HEK293 (cell line): ENCODE data around the gene ICOS.

Experiments
- ZNF23 ChIP-seq: fragments of 450-650 bp; formaldehyde crosslinking; IDR thresholded peaks from 2 replicates; pipeline ENCODE4 v1.5.1; 2016; ENCODE audit warnings: missing biosample characterization, missing genetic modification characterization, borderline replicate concordance
- ZNF274 ChIP-seq, 2 experiments: fragments of 200-500 bp in 1 of 2; fragments of 450-650 bp in 1 of 2; sonication (Bioruptor generic) in 1 of 2; formaldehyde crosslinking in 1 of 2; IDR thresholded peaks; 2 replicates each; pipeline versions ENCODE4 v1.5.1 to v1.6.1; 2014 to 2016; ENCODE audit warnings: borderline replicate concordance in 1 of 2, inconsistent platforms in 1 of 2, low read length in 1 of 2, missing biosample characterization in 1 of 2, missing genetic modification characterization in 1 of 2
- ZNF610 ChIP-seq: fragments of 450-650 bp; formaldehyde crosslinking; IDR thresholded peaks from 2 replicates; pipeline ENCODE4 v1.5.1; 2016; ENCODE audit warnings: missing biosample characterization, missing genetic modification characterization, borderline replicate concordance
- ZNF707 ChIP-seq: fragments of 450-650 bp; formaldehyde crosslinking; IDR thresholded peaks from 2 replicates; pipeline ENCODE4 v1.5.1; 2016; ENCODE audit warnings: missing biosample characterization, missing genetic modification characterization
- TF ChIP-seq, protein P1 (sequence below): fragments of 450-650 bp; formaldehyde crosslinking; IDR thresholded peaks from 2 replicates; pipeline ENCODE4 v1.5.1; 2016; ENCODE audit warnings: missing biosample characterization, missing genetic modification characterization
- TF ChIP-seq, protein P2 (sequence below): fragments of 450-650 bp; formaldehyde crosslinking; IDR thresholded peaks from 2 replicates; pipeline ENCODE4 v1.5.1; 2016; ENCODE audit warnings: missing biosample characterization, missing genetic modification characterization
- TF ChIP-seq, protein P3 (sequence below): fragments of 450-650 bp; formaldehyde crosslinking; IDR thresholded peaks from 2 replicates; pipeline ENCODE4 v1.5.1; 2016; ENCODE audit warnings: missing biosample characterization, missing genetic modification characterization

DNA sequence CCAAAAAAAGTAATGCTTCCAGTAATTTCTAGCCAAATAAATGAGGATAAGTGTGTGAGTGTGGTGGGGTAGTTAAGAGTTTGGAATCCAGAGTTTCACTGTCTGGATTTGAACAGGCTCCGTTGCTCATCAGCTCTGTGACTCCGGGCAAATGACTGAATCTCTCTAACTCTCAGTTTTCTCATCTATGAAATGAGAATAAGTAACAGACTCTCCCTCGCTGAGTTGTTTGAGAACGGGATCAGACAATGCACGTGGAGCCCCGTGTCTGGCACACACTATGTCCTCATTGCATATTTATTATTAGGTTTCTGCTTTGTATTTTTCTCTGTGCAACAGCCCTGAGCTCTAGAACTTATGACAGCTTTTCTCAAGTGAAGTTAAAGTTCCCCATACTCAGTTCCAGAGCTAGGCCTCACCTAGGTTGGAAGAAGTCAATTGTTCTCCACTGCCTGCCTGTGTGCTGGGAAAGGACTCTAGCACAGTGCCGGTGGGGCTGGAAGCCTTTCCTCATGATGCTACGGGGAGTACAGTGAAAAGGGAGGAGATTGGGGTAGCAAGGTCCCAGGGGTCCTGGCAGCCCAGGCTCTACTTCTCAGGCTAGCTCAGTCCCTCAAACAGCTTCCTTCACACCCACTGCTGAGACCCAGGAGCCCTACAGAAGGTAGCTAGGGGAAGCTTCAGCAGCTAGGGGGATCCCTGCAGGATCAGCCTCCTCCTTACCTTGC is 1.7 kb upstream of the ICOS start:
- TF ChIP-seq ZNF610 (no peak), ZNF23 (tag by site-specific recombination) (no peak), ZNF274 (IDR thresholded peaks at IDR 0.05; ENCODE audit: low read length) (no peak), ZNF274 (tag by site-specific recombination; IDR thresholded peaks at IDR 0.05; ENCODE audit: borderline replicate concordance) (no peak), ZNF707 (tag by site-specific recombination) (no peak)
- TF ChIP-seq, protein P1, sequence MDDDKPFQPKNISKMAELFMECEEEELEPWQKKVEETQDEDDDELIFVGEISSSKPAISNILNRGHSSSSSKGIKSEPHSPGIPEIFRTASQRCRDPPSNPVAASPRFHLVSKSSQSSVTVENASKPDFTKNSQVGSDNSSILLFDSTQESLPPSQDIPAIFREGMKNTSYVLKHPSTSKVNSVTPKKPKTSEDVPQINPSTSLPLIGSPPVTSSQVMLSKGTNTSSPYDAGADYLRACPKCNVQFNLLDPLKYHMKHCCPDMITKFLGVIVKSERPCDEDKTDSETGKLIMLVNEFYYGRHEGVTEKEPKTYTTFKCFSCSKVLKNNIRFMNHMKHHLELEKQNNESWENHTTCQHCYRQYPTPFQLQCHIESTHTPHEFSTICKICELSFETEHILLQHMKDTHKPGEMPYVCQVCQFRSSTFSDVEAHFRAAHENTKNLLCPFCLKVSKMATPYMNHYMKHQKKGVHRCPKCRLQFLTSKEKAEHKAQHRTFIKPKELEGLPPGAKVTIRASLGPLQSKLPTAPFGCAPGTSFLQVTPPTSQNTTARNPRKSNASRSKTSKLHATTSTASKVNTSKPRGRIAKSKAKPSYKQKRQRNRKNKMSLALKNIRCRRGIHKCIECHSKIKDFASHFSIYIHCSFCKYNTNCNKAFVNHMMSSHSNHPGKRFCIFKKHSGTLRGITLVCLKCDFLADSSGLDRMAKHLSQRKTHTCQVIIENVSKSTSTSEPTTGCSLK (tag by site-specific recombination) = no peak
- TF ChIP-seq, protein P2, sequence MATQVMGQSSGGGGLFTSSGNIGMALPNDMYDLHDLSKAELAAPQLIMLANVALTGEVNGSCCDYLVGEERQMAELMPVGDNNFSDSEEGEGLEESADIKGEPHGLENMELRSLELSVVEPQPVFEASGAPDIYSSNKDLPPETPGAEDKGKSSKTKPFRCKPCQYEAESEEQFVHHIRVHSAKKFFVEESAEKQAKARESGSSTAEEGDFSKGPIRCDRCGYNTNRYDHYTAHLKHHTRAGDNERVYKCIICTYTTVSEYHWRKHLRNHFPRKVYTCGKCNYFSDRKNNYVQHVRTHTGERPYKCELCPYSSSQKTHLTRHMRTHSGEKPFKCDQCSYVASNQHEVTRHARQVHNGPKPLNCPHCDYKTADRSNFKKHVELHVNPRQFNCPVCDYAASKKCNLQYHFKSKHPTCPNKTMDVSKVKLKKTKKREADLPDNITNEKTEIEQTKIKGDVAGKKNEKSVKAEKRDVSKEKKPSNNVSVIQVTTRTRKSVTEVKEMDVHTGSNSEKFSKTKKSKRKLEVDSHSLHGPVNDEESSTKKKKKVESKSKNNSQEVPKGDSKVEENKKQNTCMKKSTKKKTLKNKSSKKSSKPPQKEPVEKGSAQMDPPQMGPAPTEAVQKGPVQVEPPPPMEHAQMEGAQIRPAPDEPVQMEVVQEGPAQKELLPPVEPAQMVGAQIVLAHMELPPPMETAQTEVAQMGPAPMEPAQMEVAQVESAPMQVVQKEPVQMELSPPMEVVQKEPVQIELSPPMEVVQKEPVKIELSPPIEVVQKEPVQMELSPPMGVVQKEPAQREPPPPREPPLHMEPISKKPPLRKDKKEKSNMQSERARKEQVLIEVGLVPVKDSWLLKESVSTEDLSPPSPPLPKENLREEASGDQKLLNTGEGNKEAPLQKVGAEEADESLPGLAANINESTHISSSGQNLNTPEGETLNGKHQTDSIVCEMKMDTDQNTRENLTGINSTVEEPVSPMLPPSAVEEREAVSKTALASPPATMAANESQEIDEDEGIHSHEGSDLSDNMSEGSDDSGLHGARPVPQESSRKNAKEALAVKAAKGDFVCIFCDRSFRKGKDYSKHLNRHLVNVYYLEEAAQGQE = no peak
- TF ChIP-seq, protein P3, sequence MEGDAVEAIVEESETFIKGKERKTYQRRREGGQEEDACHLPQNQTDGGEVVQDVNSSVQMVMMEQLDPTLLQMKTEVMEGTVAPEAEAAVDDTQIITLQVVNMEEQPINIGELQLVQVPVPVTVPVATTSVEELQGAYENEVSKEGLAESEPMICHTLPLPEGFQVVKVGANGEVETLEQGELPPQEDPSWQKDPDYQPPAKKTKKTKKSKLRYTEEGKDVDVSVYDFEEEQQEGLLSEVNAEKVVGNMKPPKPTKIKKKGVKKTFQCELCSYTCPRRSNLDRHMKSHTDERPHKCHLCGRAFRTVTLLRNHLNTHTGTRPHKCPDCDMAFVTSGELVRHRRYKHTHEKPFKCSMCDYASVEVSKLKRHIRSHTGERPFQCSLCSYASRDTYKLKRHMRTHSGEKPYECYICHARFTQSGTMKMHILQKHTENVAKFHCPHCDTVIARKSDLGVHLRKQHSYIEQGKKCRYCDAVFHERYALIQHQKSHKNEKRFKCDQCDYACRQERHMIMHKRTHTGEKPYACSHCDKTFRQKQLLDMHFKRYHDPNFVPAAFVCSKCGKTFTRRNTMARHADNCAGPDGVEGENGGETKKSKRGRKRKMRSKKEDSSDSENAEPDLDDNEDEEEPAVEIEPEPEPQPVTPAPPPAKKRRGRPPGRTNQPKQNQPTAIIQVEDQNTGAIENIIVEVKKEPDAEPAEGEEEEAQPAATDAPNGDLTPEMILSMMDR (tag by site-specific recombination) = no peak
